Caco-2 (cell line): ENCODE measurements around the gene NR2F1. TPM values are rescaled to one million over a fixed set of nuclear protein-coding genes. Genes with fewer than 3 reads are reported as not detected.

Source experiments
- BruUV-seq: library from RNA; stranded (reverse); fragments of 400-500 nt; replicated peaks from 2 replicates; lab custom pipeline; 2021; lab: Mats Ljungman, UMichigan
- CTCF ChIA-PET: fragments of 300-600 bp; sonication (Branson Sonifier 250); formaldehyde crosslinking; loops from one replicate; lab custom pipeline; 2022; ENCODE audit warnings: antibody characterized with exemption; lab: Charles Lee
- POLR2A ChIA-PET: fragments of 300-600 bp; sonication (Branson Sonifier 250); formaldehyde crosslinking; loops from one replicate; lab custom pipeline; 2022; ENCODE audit warnings: antibody characterized with exemption; lab: Charles Lee
- DNase-seq, 2 experiments: peaks; one replicate each; pipeline versions ENCODE4 v3.0.0 to v3.0.0-alpha.2; 2020 to 2022
- H3K27me3 ChIP-seq: replicated peaks from 2 replicates; pipeline ENCODE4 v1.6.0; 2011; ENCODE audit warnings: low read length; ENCODE audit not compliant: control insufficient read depth, insufficient read depth
- H3K36me3 ChIP-seq: 2 replicates; pipeline ENCODE4 v1.5.1; 2011; ENCODE audit warnings: low read length; ENCODE audit not compliant: control insufficient read depth, insufficient read depth
- H3K4me1 ChIP-seq: fragments of 250-450 bp; sonication (Bioruptor Pico); 2 replicates; pipeline ENCODE4 v1.5.1; 2020; ENCODE audit warnings: mild to moderate bottlenecking
- H3K4me3 ChIP-seq: 2 replicates; pipeline ENCODE4 v1.5.1; 2011; ENCODE audit warnings: low read depth, mild to moderate bottlenecking, control low read depth, low read length
- H3K9me3 ChIP-seq: fragments of 250-450 bp; sonication (Bioruptor Pico); 2 replicates; pipeline ENCODE4 v1.5.1; 2020; ENCODE audit warnings: mild to moderate bottlenecking, moderate library complexity
- H3K27ac Mint-ChIP-seq: one replicate; pipeline ENCODE4 v1.8.0; 2022; ENCODE audit warnings: mixed read lengths; ENCODE audit not compliant: unreplicated experiment
- H3K27me3 Mint-ChIP-seq: one replicate; pipeline ENCODE4 v1.8.0; 2022; ENCODE audit warnings: mixed read lengths; ENCODE audit not compliant: insufficient read depth, unreplicated experiment
- H3K36me3 Mint-ChIP-seq: one replicate; pipeline ENCODE4 v1.8.0; 2022; ENCODE audit warnings: mild to moderate bottlenecking, mixed read lengths; ENCODE audit not compliant: insufficient read depth, unreplicated experiment
- H3K4me1 Mint-ChIP-seq: one replicate; pipeline ENCODE4 v1.8.0; 2022; ENCODE audit warnings: low read depth, mixed read lengths; ENCODE audit not compliant: unreplicated experiment
- H3K4me3 Mint-ChIP-seq: one replicate; pipeline ENCODE4 v1.8.0; 2022; ENCODE audit warnings: mild to moderate bottlenecking, moderate library complexity, mixed read lengths; ENCODE audit not compliant: unreplicated experiment
- H3K9me3 Mint-ChIP-seq: one replicate; pipeline ENCODE4 v1.8.0; 2022; ENCODE audit warnings: mixed read lengths; ENCODE audit not compliant: unreplicated experiment
- intact Hi-C: fragments of 100-400 bp; cut with micrococcal nuclease; formaldehyde crosslinking; loops from one replicate; pipeline ENCODE4 v1.10.0; 2022; ENCODE audit not compliant: unreplicated experiment
- total RNA-seq: library from RNA; stranded (reverse); gene quantifications from 2 replicates; pipeline ENCODE4 v1.2.3, GENCODE V29; 2022
- TF ChIP-seq, protein P1 (sequence below), 2 experiments: fragments of 200-600 bp in 1 of 2; IDR thresholded peaks; 1 replicate in 1 of 2; 2 replicates in 1 of 2; pipeline versions ENCODE4 v1.5.1 to v1.8.0; 2011 to 2022; ENCODE audit warnings: antibody characterized with exemption in 1 of 2, control low read depth in 1 of 2, inconsistent platforms in 1 of 2, low read depth in 1 of 2, low read length in 1 of 2, mild to moderate bottlenecking in 1 of 2, moderate library complexity in 1 of 2; ENCODE audit not compliant: insufficient read depth in 1 of 2, severe bottlenecking in 1 of 2, unreplicated experiment in 1 of 2

The NR2F1 gene
- total RNA-seq, 1 experiment from 2014 or later: 0.70 TPM

DNA sequence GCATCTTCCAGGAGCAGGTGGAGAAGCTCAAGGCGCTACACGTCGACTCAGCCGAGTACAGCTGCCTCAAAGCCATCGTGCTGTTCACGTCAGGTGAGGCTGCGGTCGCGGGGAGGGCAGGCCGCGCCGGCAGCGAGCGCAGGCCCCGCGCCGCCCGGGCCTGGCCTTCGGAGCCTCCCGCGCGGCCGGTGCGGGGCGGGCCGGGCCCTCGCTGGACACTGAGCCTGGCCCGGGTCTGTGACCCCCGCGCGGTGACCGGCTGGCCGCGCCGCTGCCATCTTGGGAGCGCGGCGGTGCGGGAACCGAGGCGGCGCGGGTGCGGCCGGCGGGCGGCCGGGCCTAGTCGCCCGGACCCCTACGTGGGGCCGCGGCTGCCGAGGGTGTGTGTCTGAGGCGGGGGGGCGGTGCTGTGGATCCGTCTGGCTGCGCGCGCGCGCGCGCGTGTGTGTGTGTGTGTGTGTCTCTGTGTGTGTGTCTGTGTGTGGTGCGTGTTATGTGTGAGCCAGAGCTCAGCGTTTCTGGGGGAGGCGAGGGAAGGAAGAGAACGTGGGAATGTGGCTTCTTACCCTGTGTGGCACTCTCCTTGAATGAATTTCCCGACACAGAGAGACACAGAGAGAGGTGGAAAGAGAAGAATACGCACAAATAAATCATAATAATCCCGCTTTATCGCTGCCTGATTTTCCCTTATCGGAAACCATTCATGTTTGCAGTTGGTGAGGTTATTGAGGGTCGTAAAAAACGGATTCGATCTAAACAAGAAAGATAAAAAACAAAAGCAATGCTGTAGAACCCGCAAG lies 5.5 kb downstream of the NR2F1 start:
- no TSS peak for BruUV-seq
- no peak overlapping the region for H3K4me3 Mint-ChIP-seq
- H3K4me1 Mint-ChIP-seq: peaks cover 6% of the 10 kb centered on the region
- H3K4me3 ChIP-seq: no peak overlapping the region
- no peak for DNase-seq
- H3K36me3 Mint-ChIP-seq: no peaks in the 10 kb centered on the region
- H3K27ac Mint-ChIP-seq: no peak overlapping the region
- H3K36me3 ChIP-seq: no peaks in the 10 kb centered on the region
- H3K9me3 ChIP-seq: no peaks in the 10 kb centered on the region
- no peaks in the 10 kb centered on the region for H3K4me1 ChIP-seq
- intact Hi-C loops: loop anchor here (10.0 kb wide), 1 partner anchor 726 kb away; no protein-coding TSS in a partner anchor
- H3K27me3 Mint-ChIP-seq: peaks cover 10% of the 10 kb centered on the region
- TF ChIP-seq, protein P1, sequence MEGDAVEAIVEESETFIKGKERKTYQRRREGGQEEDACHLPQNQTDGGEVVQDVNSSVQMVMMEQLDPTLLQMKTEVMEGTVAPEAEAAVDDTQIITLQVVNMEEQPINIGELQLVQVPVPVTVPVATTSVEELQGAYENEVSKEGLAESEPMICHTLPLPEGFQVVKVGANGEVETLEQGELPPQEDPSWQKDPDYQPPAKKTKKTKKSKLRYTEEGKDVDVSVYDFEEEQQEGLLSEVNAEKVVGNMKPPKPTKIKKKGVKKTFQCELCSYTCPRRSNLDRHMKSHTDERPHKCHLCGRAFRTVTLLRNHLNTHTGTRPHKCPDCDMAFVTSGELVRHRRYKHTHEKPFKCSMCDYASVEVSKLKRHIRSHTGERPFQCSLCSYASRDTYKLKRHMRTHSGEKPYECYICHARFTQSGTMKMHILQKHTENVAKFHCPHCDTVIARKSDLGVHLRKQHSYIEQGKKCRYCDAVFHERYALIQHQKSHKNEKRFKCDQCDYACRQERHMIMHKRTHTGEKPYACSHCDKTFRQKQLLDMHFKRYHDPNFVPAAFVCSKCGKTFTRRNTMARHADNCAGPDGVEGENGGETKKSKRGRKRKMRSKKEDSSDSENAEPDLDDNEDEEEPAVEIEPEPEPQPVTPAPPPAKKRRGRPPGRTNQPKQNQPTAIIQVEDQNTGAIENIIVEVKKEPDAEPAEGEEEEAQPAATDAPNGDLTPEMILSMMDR (IDR thresholded peaks at IDR 0.05; ENCODE audit: insufficient read depth in 1 of 2, low read depth in 1 of 2, low read length in 1 of 2, severe bottlenecking in 1 of 2, unreplicated experiment in 1 of 2): no peak
- no peaks in the 10 kb centered on the region for H3K27me3 ChIP-seq
- H3K9me3 Mint-ChIP-seq: no peaks in the 10 kb centered on the region
- ChIA-PET POLR2A (no interaction called here), CTCF (no interaction called here)

DNA sequence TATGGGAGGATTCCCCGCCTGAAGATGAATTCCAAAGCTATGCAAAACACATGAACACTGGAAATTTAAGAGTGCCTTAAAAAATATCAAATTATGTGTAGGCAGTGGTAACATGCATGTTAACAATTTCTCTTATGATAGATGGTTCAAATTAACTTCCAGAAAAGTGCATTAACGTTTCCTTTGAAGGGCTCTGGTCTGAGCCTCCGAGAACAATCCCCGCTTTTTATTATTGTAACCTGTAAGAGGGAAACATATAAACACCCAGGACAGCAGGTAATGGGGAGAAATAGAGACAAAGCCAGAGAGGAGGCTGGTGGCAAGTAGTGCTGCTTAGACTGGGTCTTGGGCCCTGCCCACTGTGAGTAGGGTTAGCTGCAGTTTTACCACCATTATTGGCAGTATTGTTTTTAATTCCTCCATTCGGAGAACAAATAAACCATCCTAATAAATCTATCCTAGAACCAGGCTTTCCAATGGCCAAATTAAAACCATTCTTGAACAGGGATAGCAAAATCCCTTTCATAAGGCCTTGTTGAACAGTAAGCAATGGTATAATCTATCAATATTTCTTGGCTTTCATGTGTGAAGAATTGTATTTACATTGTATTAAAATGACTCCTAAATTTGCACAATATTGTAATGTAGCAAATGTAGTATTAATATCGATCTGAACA lies 6.3 kb downstream of the NR2F1 start:
- no peaks in the 10 kb centered on the region for H3K36me3 Mint-ChIP-seq
- H3K4me3 Mint-ChIP-seq: no peak overlapping the region
- no peaks in the 10 kb centered on the region for H3K9me3 ChIP-seq
- DNase-seq: no peak
- TF ChIP-seq, protein P1 (IDR thresholded peaks at IDR 0.05; ENCODE audit: insufficient read depth in 1 of 2, low read depth in 1 of 2, low read length in 1 of 2, severe bottlenecking in 1 of 2, unreplicated experiment in 1 of 2): no peak
- H3K36me3 ChIP-seq: no peaks in the 10 kb centered on the region
- intact Hi-C loops: loop anchor here (10.0 kb wide), 1 partner anchor 726 kb away; no protein-coding TSS in a partner anchor
- ChIA-PET CTCF (no interaction called here), POLR2A (no interaction called here)
- peaks cover 7% of the 10 kb centered on the region for H3K27me3 Mint-ChIP-seq
- no TSS peak for BruUV-seq
- H3K9me3 Mint-ChIP-seq: no peaks in the 10 kb centered on the region
- no peaks in the 10 kb centered on the region for H3K27me3 ChIP-seq
- no peak overlapping the region for H3K4me3 ChIP-seq
- peaks cover 6% of the 10 kb centered on the region for H3K4me1 Mint-ChIP-seq
- H3K27ac Mint-ChIP-seq: no peak overlapping the region
- no peaks in the 10 kb centered on the region for H3K4me1 ChIP-seq

DNA sequence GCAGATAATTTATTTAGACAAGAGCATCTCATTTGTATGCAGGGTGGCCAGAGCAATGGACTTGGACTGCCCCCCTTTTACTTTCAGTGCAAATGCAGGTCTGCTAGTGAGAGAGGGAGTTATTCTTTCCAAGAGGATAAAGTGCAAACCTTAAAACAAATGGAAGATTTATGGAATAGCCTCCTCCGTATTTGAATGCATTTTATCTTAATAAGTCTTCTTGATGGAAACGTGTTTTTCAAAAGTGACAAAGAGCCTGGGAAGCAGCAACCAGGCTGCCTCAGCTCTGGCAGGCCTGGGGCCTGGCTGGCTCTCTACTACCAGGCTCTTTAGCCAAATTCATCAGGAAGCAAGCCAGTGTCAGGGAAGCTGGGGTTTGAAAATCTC lies 6.8 kb downstream of the NR2F1 start:
- no peak for DNase-seq
- no TSS peak for BruUV-seq
- intact Hi-C loops: loop anchor here (10.0 kb wide), 1 partner anchor 725 kb away; no protein-coding TSS in a partner anchor
- Histone ChIP-seq H3K36me3 (no peaks in the 10 kb centered on the region), H3K27me3 (no peaks in the 10 kb centered on the region), H3K9me3 (no peaks in the 10 kb centered on the region), H3K4me1 (no peaks in the 10 kb centered on the region), H3K4me3 (no peak overlapping the region)
- CTCF ChIA-PET: no interaction called here
- no peak overlapping the region for H3K27ac Mint-ChIP-seq
- no peaks in the 10 kb centered on the region for H3K36me3 Mint-ChIP-seq
- no peak overlapping the region for H3K4me3 Mint-ChIP-seq
- peaks cover 6% of the 10 kb centered on the region for H3K4me1 Mint-ChIP-seq
- TF ChIP-seq, protein P1 (IDR thresholded peaks at IDR 0.05; ENCODE audit: insufficient read depth in 1 of 2, low read depth in 1 of 2, low read length in 1 of 2, severe bottlenecking in 1 of 2, unreplicated experiment in 1 of 2): no peak
- no peaks in the 10 kb centered on the region for H3K9me3 Mint-ChIP-seq
- POLR2A ChIA-PET: no interaction called here
- H3K27me3 Mint-ChIP-seq: peaks cover 7% of the 10 kb centered on the region
